OCI-LY1 (cell line): ENCODE measurements around the gene UBAP1.

Experiments used
- EZH2 ChIP-seq: fragments of 200-600 bp; sonication (generic), shearing (Covaris generic); IDR thresholded peaks from 2 replicates; pipeline ENCODE4 v1.8.0; 2017; ENCODE audit warnings: borderline replicate concordance, mixed run types, mild to moderate bottlenecking, antibody characterized with exemption, low read length, moderate library complexity, mixed read lengths
- TF ChIP-seq, protein P1 (sequence below): fragments of 200-600 bp; sonication (generic), shearing (Covaris generic); IDR thresholded peaks from 2 replicates; pipeline ENCODE4 v1.5.1; 2017; ENCODE audit warnings: mild to moderate bottlenecking, antibody characterized with exemption, low read length, moderate library complexity, mixed read lengths

DNA sequence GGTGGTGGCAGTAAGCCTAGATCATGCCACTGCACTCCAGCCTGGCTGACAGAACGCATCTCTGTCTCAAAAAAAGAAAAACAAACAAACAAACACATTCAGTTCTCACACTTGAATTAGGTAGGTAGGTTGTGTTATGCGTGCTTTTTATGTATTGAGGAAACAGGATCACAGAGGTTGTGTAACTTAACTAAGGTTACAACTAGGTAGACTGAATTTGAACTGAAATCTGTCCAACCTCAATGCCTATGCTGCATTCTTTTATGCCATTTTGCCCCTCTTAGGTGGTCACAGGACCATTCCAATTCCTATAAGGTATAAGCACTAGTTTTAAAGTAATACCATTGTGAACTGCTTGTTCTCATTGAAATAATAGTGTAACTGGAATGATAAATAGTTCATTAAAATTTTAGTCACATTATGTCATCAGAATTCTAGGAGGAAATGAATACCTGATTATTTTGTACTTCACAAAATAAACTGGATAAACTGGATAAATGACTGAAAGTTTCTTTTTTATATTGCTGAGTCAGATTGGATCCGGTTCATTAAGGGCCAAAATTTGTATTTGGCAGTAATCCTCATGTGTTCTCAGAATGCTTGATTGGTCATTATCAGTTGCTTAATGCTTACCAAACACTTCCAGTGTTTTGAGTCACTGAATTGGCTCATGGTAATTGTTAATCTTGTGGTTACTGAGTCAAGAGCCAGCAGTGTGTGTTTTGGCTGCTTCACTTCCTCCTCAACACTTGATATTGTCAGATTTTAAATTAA is 7.1 kb downstream of the UBAP1 start:
- TF ChIP-seq, protein P1, sequence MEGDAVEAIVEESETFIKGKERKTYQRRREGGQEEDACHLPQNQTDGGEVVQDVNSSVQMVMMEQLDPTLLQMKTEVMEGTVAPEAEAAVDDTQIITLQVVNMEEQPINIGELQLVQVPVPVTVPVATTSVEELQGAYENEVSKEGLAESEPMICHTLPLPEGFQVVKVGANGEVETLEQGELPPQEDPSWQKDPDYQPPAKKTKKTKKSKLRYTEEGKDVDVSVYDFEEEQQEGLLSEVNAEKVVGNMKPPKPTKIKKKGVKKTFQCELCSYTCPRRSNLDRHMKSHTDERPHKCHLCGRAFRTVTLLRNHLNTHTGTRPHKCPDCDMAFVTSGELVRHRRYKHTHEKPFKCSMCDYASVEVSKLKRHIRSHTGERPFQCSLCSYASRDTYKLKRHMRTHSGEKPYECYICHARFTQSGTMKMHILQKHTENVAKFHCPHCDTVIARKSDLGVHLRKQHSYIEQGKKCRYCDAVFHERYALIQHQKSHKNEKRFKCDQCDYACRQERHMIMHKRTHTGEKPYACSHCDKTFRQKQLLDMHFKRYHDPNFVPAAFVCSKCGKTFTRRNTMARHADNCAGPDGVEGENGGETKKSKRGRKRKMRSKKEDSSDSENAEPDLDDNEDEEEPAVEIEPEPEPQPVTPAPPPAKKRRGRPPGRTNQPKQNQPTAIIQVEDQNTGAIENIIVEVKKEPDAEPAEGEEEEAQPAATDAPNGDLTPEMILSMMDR, result no peak
- no peak for TF ChIP-seq EZH2
